Measurements from ENCODE around the gene OTOF.

Gene OTOF

DNA sequence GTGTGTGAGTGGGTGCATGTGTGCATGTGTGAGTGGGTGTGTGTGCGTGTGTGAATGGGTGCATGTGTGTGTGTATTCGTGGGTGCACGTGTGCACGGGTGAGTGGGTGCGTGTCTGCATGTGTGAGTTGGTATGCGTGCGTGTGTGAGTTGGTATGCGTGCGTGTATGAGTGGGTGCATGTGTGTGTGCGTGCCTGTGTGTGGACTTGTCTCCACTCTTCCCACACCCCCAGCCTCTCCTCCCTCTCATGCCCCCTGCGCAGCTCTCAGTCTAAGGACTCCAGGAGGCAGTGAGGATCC is 5.1 kb upstream of the OTOF start:
- H3K9me3 ChIP-seq (ENCODE audit: insufficient read depth, low read length): no peaks in the 10 kb centered on the region
- no peak overlapping the region for H3K4me2 ChIP-seq (ENCODE audit: low read length)
- no peak overlapping the region for H2AFZ ChIP-seq (ENCODE audit: low read depth, low read length)
- H3K36me3 ChIP-seq (replicated peaks; ENCODE audit: low read depth, low read length): no peaks in the 10 kb centered on the region
- H3K79me2 ChIP-seq (ENCODE audit: low read length): no peaks in the 10 kb centered on the region
- TF ChIP-seq, protein P1, sequence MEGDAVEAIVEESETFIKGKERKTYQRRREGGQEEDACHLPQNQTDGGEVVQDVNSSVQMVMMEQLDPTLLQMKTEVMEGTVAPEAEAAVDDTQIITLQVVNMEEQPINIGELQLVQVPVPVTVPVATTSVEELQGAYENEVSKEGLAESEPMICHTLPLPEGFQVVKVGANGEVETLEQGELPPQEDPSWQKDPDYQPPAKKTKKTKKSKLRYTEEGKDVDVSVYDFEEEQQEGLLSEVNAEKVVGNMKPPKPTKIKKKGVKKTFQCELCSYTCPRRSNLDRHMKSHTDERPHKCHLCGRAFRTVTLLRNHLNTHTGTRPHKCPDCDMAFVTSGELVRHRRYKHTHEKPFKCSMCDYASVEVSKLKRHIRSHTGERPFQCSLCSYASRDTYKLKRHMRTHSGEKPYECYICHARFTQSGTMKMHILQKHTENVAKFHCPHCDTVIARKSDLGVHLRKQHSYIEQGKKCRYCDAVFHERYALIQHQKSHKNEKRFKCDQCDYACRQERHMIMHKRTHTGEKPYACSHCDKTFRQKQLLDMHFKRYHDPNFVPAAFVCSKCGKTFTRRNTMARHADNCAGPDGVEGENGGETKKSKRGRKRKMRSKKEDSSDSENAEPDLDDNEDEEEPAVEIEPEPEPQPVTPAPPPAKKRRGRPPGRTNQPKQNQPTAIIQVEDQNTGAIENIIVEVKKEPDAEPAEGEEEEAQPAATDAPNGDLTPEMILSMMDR (IDR thresholded peaks at IDR 0.05; ENCODE audit: low read depth, low read length): no peak
- H4K20me1 ChIP-seq (ENCODE audit: insufficient read depth, low read length): no peaks in the 10 kb centered on the region
- no peaks in the 10 kb centered on the region; the same call in 1 of the 2 replicates for H3K27me3 ChIP-seq (ENCODE audit: low read depth, low read length)
- no peaks in the 10 kb centered on the region for H3K4me1 ChIP-seq (ENCODE audit: low read length)
- H3K27ac ChIP-seq (ENCODE audit: low read length): no peak overlapping the region
- no peak overlapping the region for H3K9ac ChIP-seq (ENCODE audit: low read length)
- no peak overlapping the region for H3K4me3 ChIP-seq (ENCODE audit: low read length)

- Histone ChIP-seq H3K9me3 (ENCODE audit: insufficient read depth, low read length) (no peaks in the 10 kb centered on the region), H4K20me1 (ENCODE audit: insufficient read depth, low read length) (no peaks in the 10 kb centered on the region), H3K27me3 (ENCODE audit: low read depth, low read length) (no peaks in the 10 kb centered on the region; the same call in 1 of the 2 replicates), H2AFZ (ENCODE audit: low read depth, low read length) (no peak overlapping the region), H3K4me3 (ENCODE audit: low read length) (no peak overlapping the region), H3K9ac (ENCODE audit: low read length) (no peak overlapping the region), H3K36me3 (replicated peaks; ENCODE audit: low read depth, low read length) (no peaks in the 10 kb centered on the region), H3K27ac (ENCODE audit: low read length) (no peak overlapping the region), H3K79me2 (ENCODE audit: low read length) (no peaks in the 10 kb centered on the region), H3K4me2 (ENCODE audit: low read length) (no peak overlapping the region), H3K4me1 (ENCODE audit: low read length) (no peaks in the 10 kb centered on the region)
- TF ChIP-seq, protein P1 (IDR thresholded peaks at IDR 0.05; ENCODE audit: low read depth, low read length): no peak
- no peak for TF ChIP-seq EZH2phosphoT487 (IDR thresholded peaks at IDR 0.05; ENCODE audit: low read depth)
Measured at GRCh38 chr2:26482211-26483026, 4.5 kb upstream of the OTOF start.

GRCh38 chr2:26481706-26482105 is 3.8 kb upstream of the OTOF start:
- Histone ChIP-seq H3K36me3 (replicated peaks; ENCODE audit: low read depth, low read length) (no peaks in the 10 kb centered on the region), H3K9ac (ENCODE audit: low read length) (no peak overlapping the region), H2AFZ (ENCODE audit: low read depth, low read length) (no peak overlapping the region), H3K4me2 (ENCODE audit: low read length) (no peak overlapping the region), H3K79me2 (ENCODE audit: low read length) (no peaks in the 10 kb centered on the region), H3K27ac (ENCODE audit: low read length) (no peak overlapping the region), H3K4me1 (ENCODE audit: low read length) (no peaks in the 10 kb centered on the region), H3K9me3 (ENCODE audit: insufficient read depth, low read length) (no peaks in the 10 kb centered on the region), H3K4me3 (ENCODE audit: low read length) (no peak overlapping the region), H4K20me1 (ENCODE audit: insufficient read depth, low read length) (no peaks in the 10 kb centered on the region), H3K27me3 (ENCODE audit: low read depth, low read length) (no peaks in the 10 kb centered on the region; the same call in 1 of the 2 replicates)
- TF ChIP-seq, protein P1 (IDR thresholded peaks at IDR 0.05; ENCODE audit: low read depth, low read length): no peak
- TF ChIP-seq EZH2phosphoT487 (IDR thresholded peaks at IDR 0.05; ENCODE audit: low read depth): no peak

DNA sequence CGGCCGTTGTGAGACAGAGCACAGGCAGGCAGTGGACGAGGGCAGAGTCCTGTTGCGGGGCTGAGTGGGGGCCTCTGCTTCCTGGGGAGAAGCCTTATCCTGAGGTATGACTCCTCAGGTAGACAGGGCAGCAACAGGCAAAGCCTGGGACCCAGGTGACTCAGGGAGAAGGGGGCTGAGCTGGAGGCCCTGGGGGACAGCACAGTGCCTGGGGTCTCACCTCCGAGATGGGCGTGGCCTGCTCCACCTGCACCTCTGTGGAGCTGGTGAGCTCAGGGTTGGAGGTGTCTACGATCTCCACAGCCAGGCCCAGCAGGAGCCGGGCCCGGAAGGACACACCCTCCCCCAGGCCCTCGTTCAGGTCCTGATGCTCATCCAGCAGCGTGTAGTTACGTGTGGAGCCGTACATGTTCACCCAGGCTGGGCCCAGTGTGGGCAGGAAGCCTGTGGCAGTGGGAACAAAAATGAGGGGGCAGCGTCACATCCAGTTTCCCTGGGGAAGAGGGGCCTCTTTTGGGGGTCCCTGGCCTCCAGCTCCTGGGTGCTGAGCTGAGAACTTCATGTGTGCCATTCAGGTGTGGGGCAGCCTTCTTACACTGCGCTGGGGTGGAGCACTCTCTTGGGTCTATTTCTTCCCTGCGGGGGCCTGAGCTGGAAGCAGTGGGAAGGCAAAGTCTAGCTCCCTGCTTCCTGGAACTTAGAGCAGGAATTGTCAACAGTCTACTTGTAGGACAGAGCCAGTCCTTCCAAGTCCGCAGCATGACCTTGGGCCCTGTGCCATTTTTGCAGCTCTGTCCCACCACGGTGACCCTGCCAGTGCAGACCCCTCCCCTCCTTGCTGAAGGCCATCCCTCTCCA is 2.9 kb upstream of the OTOF start:
- Histone ChIP-seq H3K9me3 (ENCODE audit: insufficient read depth, low read length) (no peaks in the 10 kb centered on the region), H3K4me2 (ENCODE audit: low read length) (no peak overlapping the region), H2AFZ (ENCODE audit: low read depth, low read length) (no peak overlapping the region), H3K79me2 (ENCODE audit: low read length) (no peaks in the 10 kb centered on the region), H4K20me1 (ENCODE audit: insufficient read depth, low read length) (no peaks in the 10 kb centered on the region), H3K27me3 (ENCODE audit: low read depth, low read length) (no peaks in the 10 kb centered on the region; the same call in 1 of the 2 replicates), H3K4me1 (ENCODE audit: low read length) (no peaks in the 10 kb centered on the region), H3K27ac (ENCODE audit: low read length) (no peak overlapping the region), H3K4me3 (ENCODE audit: low read length) (no peak overlapping the region), H3K36me3 (replicated peaks; ENCODE audit: low read depth, low read length) (no peaks in the 10 kb centered on the region), H3K9ac (ENCODE audit: low read length) (no peak overlapping the region)
- TF ChIP-seq EZH2phosphoT487 (IDR thresholded peaks at IDR 0.05; ENCODE audit: low read depth): no peak
- TF ChIP-seq, protein P1 (IDR thresholded peaks at IDR 0.05; ENCODE audit: low read depth, low read length): no peak
